HCT116 (cell line): ENCODE measurements around the gene MNAT1.

Experiments used
- CBX3 ChIP-seq: IDR thresholded peaks from 2 replicates; pipeline ENCODE4 v1.6.1; 2012; ENCODE audit warnings: low read depth
- CEBPB ChIP-seq: IDR thresholded peaks from 2 replicates; pipeline ENCODE4 v1.6.1; 2012; ENCODE audit warnings: low read depth
- CTCF ChIP-seq, 3 experiments: fragments of 200-600 bp in 1 of 3; sonication (generic) in 1 of 3; IDR thresholded peaks in 2 of 3; conservative IDR thresholded peaks in 1 of 3; 2 replicates each; pipeline ENCODE4 v1.5.1; 2012 to 2017; ENCODE audit warnings: low read depth in 2 of 3, low read length in 2 of 3, antibody characterized with exemption in 1 of 3, borderline replicate concordance in 1 of 3, control low read depth in 1 of 3, mild to moderate bottlenecking in 1 of 3, mixed read lengths in 1 of 3, mixed run types in 1 of 3, moderate library complexity in 1 of 3; ENCODE audit not compliant: insufficient read depth in 1 of 3
- ELF1 ChIP-seq: IDR thresholded peaks from 2 replicates; pipeline ENCODE4 v1.6.1; 2012; ENCODE audit warnings: low read depth, borderline replicate concordance
- EZH2 ChIP-seq: fragments of 200-600 bp; sonication (generic); IDR thresholded peaks from 2 replicates; pipeline ENCODE4 v1.6.1; 2017; ENCODE audit warnings: antibody characterized with exemption, mixed run types
- JUND ChIP-seq: IDR thresholded peaks from 2 replicates; pipeline ENCODE4 v1.6.1; 2012
- POLR2A ChIP-seq: IDR thresholded peaks from 2 replicates; pipeline ENCODE4 v1.7.0; 2011; ENCODE audit warnings: borderline replicate concordance; ENCODE audit not compliant: insufficient read depth, insufficient read length; ENCODE audit errors: extremely low read depth
- POLR2AphosphoS5 ChIP-seq: IDR thresholded peaks from 2 replicates; pipeline ENCODE4 v1.6.1; 2011; ENCODE audit warnings: mild to moderate bottlenecking, low read depth, low read length, moderate library complexity
- REST ChIP-seq: IDR thresholded peaks from 2 replicates; pipeline ENCODE4 v1.6.1; 2012; ENCODE audit warnings: low read depth
- SIN3A ChIP-seq: IDR thresholded peaks from 2 replicates; pipeline ENCODE4 v1.6.1; 2012; ENCODE audit warnings: low read depth
- SP1 ChIP-seq: IDR thresholded peaks from 2 replicates; pipeline ENCODE4 v1.6.1; 2012; ENCODE audit warnings: low read depth
- ZFX ChIP-seq: fragments of 450-650 bp; IDR thresholded peaks from 2 replicates; pipeline ENCODE4 v1.6.1; 2017
- ZNF274 ChIP-seq: fragments of 200-500 bp; sonication (Bioruptor generic); IDR thresholded peaks from 2 replicates; pipeline ENCODE4 v1.6.1; 2014; ENCODE audit warnings: mild to moderate bottlenecking, low read depth, low read length, inconsistent platforms

- TF ChIP-seq CTCF (IDR thresholded peaks at IDR 0.05 in 2 of 3, conservative IDR thresholded peaks at IDR 0.05 in 1 of 3; ENCODE audit: borderline replicate concordance in 1 of 3, insufficient read depth in 1 of 3, low read depth in 2 of 3, low read length in 2 of 3) (no peak), POLR2A (no peak), REST (no peak), ZFX (no peak), SP1 (no peak), POLR2AphosphoS5 (no peak), CBX3 (no peak), EZH2 (no peak), ELF1 (no peak), CEBPB (no peak), SIN3A (no peak), ZNF274 (no peak), JUND (no peak)
Observed at GRCh38 chr14:60884134-60884533, 149.6 kb downstream of the MNAT1 start.
